GM23338 (cell line): ENCODE measurements around the gene DIP2C. TPM values are rescaled to one million over a fixed set of nuclear protein-coding genes. Genes with fewer than 3 reads are reported as not detected.

ENCODE experiments used
- ATAC-seq: fragments of 200-7000 bp; cut with Tn5 transposase; 3 replicates; pipeline ENCODE4 v1.9.1; 2020
- DNase-seq: peaks from one replicate; pipeline ENCODE4 v3.0.0-alpha.2; 2015; ENCODE audit warnings: low spot score
- H2AFZ ChIP-seq: fragments of 200-600 bp; sonication (generic); 2 replicates; pipeline ENCODE4 v1.8.0; 2016; ENCODE audit warnings: antibody characterized with exemption, mild to moderate bottlenecking, moderate library complexity
- H3F3A ChIP-seq: fragments of 200-600 bp; sonication (generic); replicated peaks from 2 replicates; pipeline ENCODE4 v1.8.0; 2017; ENCODE audit warnings: antibody characterized with exemption, mixed run types, low read depth
- H3K27ac ChIP-seq: fragments of 200-600 bp; sonication (generic); 2 replicates; pipeline ENCODE4 v1.6.1; 2016; ENCODE audit warnings: low read depth
- H3K27me3 ChIP-seq: fragments of 200-600 bp; sonication (generic); 2 replicates; pipeline ENCODE4 v1.8.0; 2016; ENCODE audit warnings: mild to moderate bottlenecking, mixed run types, moderate library complexity; ENCODE audit not compliant: insufficient read depth
- H3K36me3 ChIP-seq: fragments of 200-600 bp; sonication (generic); 2 replicates; pipeline ENCODE4 v1.8.0; 2016; ENCODE audit warnings: mild to moderate bottlenecking; ENCODE audit not compliant: insufficient read depth
- H3K4me1 ChIP-seq: fragments of 200-600 bp; sonication (generic); 2 replicates; pipeline ENCODE4 v1.8.0; 2016; ENCODE audit warnings: mild to moderate bottlenecking, moderate library complexity; ENCODE audit not compliant: insufficient read depth
- H3K4me2 ChIP-seq: fragments of 200-600 bp; sonication (generic); 2 replicates; pipeline ENCODE4 v1.7.1; 2017; ENCODE audit warnings: mixed run types
- H3K4me3 ChIP-seq: fragments of 200-600 bp; sonication (generic); 2 replicates; pipeline ENCODE4 v1.6.1; 2016; ENCODE audit warnings: mixed run types
- H3K79me2 ChIP-seq: fragments of 200-600 bp; sonication (generic); replicated peaks from 2 replicates; pipeline ENCODE4 v1.8.0; 2017; ENCODE audit warnings: mild to moderate bottlenecking; ENCODE audit not compliant: insufficient read depth
- H3K9me2 ChIP-seq: fragments of 200-600 bp; sonication (generic); 2 replicates; pipeline ENCODE4 v1.8.0; 2017; ENCODE audit not compliant: insufficient read depth
- H4K20me1 ChIP-seq: fragments of 200-600 bp; sonication (generic); replicated peaks from 2 replicates; pipeline ENCODE4 v1.8.0; 2017; ENCODE audit warnings: mild to moderate bottlenecking; ENCODE audit not compliant: insufficient read depth
- H3K27ac Mint-ChIP-seq: 2 replicates; pipeline ENCODE4 v1.8.0; 2020; ENCODE audit warnings: inconsistent platforms, mild to moderate bottlenecking, moderate library complexity, mixed read lengths
- H3K27me3 Mint-ChIP-seq: 3 replicates; pipeline ENCODE4 v1.8.0; 2022; ENCODE audit warnings: low read depth, mild to moderate bottlenecking, moderate library complexity, mixed read lengths, inconsistent platforms; ENCODE audit not compliant: insufficient read depth, poor library complexity
- H3K36me3 Mint-ChIP-seq: 3 replicates; pipeline ENCODE4 v1.8.0; 2021; ENCODE audit warnings: low read depth, mild to moderate bottlenecking, inconsistent platforms, moderate library complexity, mixed read lengths
- H3K4me1 Mint-ChIP-seq: 3 replicates; pipeline ENCODE4 v1.8.0; 2020; ENCODE audit warnings: mild to moderate bottlenecking, inconsistent platforms, mixed read lengths
- H3K4me3 Mint-ChIP-seq: 3 replicates; pipeline ENCODE4 v1.8.0; 2021; ENCODE audit warnings: moderate library complexity, mild to moderate bottlenecking, inconsistent platforms, mixed read lengths
- H3K9me3 Mint-ChIP-seq: 3 replicates; pipeline ENCODE4 v1.8.0; 2020; ENCODE audit warnings: moderate library complexity, mild to moderate bottlenecking, inconsistent platforms, mixed read lengths
- CREB1 ChIP-seq: fragments of 250-450 bp; sonication (Bioruptor Pico); IDR thresholded peaks from 2 replicates; pipeline ENCODE4 v1.5.0; 2020; ENCODE audit warnings: low read depth, mild to moderate bottlenecking, moderate library complexity
- CTCF ChIP-seq, 2 experiments: fragments of 200-600 bp in 1 of 2; sonication (generic) in 1 of 2; conservative IDR thresholded peaks; 2 replicates each; pipeline versions ENCODE4 v1.5.1 to v1.6.1; 2016 to 2017; ENCODE audit warnings: antibody characterized with exemption in 2 of 2, low read depth in 2 of 2, mild to moderate bottlenecking in 2 of 2, moderate library complexity in 1 of 2
- ETS1 ChIP-seq: IDR thresholded peaks from 2 replicates; pipeline ENCODE4 v1.6.1; 2016; ENCODE audit warnings: antibody characterized with exemption
- EZH2 ChIP-seq: fragments of 200-600 bp; sonication (generic); IDR thresholded peaks from one replicate; pipeline ENCODE4 v1.8.0; 2017; ENCODE audit warnings: antibody characterized with exemption, mild to moderate bottlenecking, low read depth; ENCODE audit not compliant: unreplicated experiment
- JUNB ChIP-seq: IDR thresholded peaks from one replicate; pipeline ENCODE4 v1.6.1; 2016; ENCODE audit warnings: antibody characterized with exemption; ENCODE audit not compliant: unreplicated experiment
- POLR2AphosphoS5 ChIP-seq: IDR thresholded peaks from 2 replicates; pipeline ENCODE4 v1.6.1; 2016; ENCODE audit warnings: antibody characterized with exemption, low read depth
- STAT1 ChIP-seq: IDR thresholded peaks from one replicate; pipeline ENCODE4 v1.6.1; 2016; ENCODE audit warnings: antibody characterized with exemption; ENCODE audit not compliant: unreplicated experiment
- ZNF331 ChIP-seq: fragments of 250-450 bp; sonication (Bioruptor Pico); IDR thresholded peaks from 2 replicates; pipeline ENCODE4 v1.5.0; 2020; ENCODE audit warnings: low read depth, mild to moderate bottlenecking, moderate library complexity
- ZNF462 ChIP-seq: fragments of 250-450 bp; sonication (Bioruptor Pico); IDR thresholded peaks from 2 replicates; pipeline ENCODE4 v1.5.0; 2020; ENCODE audit warnings: mild to moderate bottlenecking, moderate library complexity
- polyA plus RNA-seq: library from polyadenylated mRNA; unstranded; fragments of >200 nt; fragmentation: Nextera tagmentation; extraction: Ambion mirVana; gene quantifications from 2 replicates; pipeline ENCODE4 v1.2.1, GENCODE V29; 2016
- total RNA-seq: library from RNA; depleted of rRNA; stranded (reverse); fragments of >200 nt; shearing (Covaris generic); gene quantifications from 2 replicates; pipeline ENCODE4 v1.2.3, GENCODE V29; 2014

DIP2C gene
- total and polyA plus RNA-seq, 2 experiments from 2014 or later: 5.1 to 7.7 TPM

- Mint-ChIP-seq H3K27ac (no peak overlapping the region; the same call in 1 of the 2 replicates), H3K4me1 (peaks cover 12% of the 10 kb centered on the region), H3K4me3 (no peak overlapping the region), H3K36me3 (no peaks in the 10 kb centered on the region), H3K9me3 (no peaks in the 10 kb centered on the region), H3K27me3 (peaks cover 2% of the 10 kb centered on the region)
- Histone ChIP-seq H3K9me2 (peaks cover 7% of the 10 kb centered on the region), H3K27ac (no peak overlapping the region), H3F3A (peaks cover 20% of the 10 kb centered on the region), H4K20me1 (peaks cover 7% of the 10 kb centered on the region), H3K79me2 (peaks cover 38% of the 10 kb centered on the region), H3K4me1 (no peaks in the 10 kb centered on the region), H3K36me3 (no peaks in the 10 kb centered on the region), H3K27me3 (no peaks in the 10 kb centered on the region), H2AFZ (no peak overlapping the region), H3K4me3 (no peak overlapping the region), H3K4me2 (no peak overlapping the region)
- no peak for DNase-seq
- TF ChIP-seq EZH2 (no peak), CREB1 (CRISPR knock-in tag) (no peak), CTCF (conservative IDR thresholded peaks at IDR 0.05; ENCODE audit: low read depth in 2 of 2) (no peak), POLR2AphosphoS5 (no peak)
- ATAC-seq: peak; percentile 21; the same call in 1 of the 3 replicates
Observed at GRCh38 chr10:583433-583832, 106.0 kb downstream of the DIP2C start.

- no peak overlapping the region; the same call in 1 of the 2 replicates for H3K27ac Mint-ChIP-seq
- peaks cover 7% of the 10 kb centered on the region for H4K20me1 ChIP-seq
- TF ChIP-seq ETS1 (no peak), POLR2AphosphoS5 (no peak), JUNB (no peak), ZNF331 (no peak), ZNF462 (CRISPR knock-in tag) (no peak), STAT1 (no peak)
Observed at GRCh38 chr10:581776-582330, 107.6 kb downstream of the DIP2C start.

More at GRCh38 chr10:581776-582330, 107.6 kb downstream of the DIP2C start:
- ATAC-seq (no peak), DNase-seq (no peak)
- peaks cover 7% of the 10 kb centered on the region for H3K9me2 ChIP-seq
- peaks cover 20% of the 10 kb centered on the region for H3F3A ChIP-seq
- no peak overlapping the region for H2AFZ ChIP-seq
- H3K4me1 ChIP-seq: no peaks in the 10 kb centered on the region
- H3K27me3 ChIP-seq: no peaks in the 10 kb centered on the region
- H3K27ac ChIP-seq: no peak overlapping the region
- Mint-ChIP-seq H3K27me3 (no peaks in the 10 kb centered on the region), H3K4me3 (no peak overlapping the region), H3K9me3 (no peaks in the 10 kb centered on the region), H3K36me3 (no peaks in the 10 kb centered on the region), H3K4me1 (peaks cover 15% of the 10 kb centered on the region)
- H3K36me3 ChIP-seq: no peaks in the 10 kb centered on the region
- H3K4me3 ChIP-seq: no peak overlapping the region
- no peak overlapping the region for H3K4me2 ChIP-seq
- peaks cover 46% of the 10 kb centered on the region for H3K79me2 ChIP-seq
